NCI-H2227 (cell line): ENCODE measurements around the gene PAWR.

Experiments used
- DNase-seq: peaks from one replicate; lab custom pipeline; 2025; ENCODE audit not compliant: unreplicated experiment; lab: John Stamatoyannopoulos, UW

PAWR gene, protein sequence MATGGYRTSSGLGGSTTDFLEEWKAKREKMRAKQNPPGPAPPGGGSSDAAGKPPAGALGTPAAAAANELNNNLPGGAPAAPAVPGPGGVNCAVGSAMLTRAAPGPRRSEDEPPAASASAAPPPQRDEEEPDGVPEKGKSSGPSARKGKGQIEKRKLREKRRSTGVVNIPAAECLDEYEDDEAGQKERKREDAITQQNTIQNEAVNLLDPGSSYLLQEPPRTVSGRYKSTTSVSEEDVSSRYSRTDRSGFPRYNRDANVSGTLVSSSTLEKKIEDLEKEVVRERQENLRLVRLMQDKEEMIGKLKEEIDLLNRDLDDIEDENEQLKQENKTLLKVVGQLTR

GRCh38 chr12:79690638-79691510 is at the start of gene PAWR:
Gene PAWR, minus strand, starts transcription at chr12:79690964. Its CDS starts 720 bp downstream, at chr12:79690244.
- peak; percentile 94 for DNase-seq

GRCh38 chr12:79737875-79738718 is 47.3 kb upstream of the PAWR start:
- peak; percentile 75 for DNase-seq

DNA sequence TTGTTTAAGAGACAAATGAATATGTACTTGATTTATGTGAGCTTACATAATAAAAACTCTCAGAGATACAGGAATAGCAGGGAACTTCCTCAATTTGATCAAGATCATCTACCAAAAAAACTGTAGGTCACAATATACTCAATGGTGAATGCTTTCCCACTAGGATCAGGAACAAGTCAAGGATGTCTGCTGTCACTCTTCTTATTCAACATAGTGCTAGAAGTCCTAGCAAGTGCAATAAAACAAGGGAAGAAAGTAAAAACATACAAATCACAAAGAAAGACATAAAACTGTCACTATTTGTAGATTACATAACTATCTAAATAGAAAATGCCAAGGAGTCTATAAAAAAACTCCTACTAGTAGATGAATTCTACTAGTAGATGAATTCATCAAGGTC is 41.9 kb upstream of the PAWR start:
- no peak for DNase-seq

DNA sequence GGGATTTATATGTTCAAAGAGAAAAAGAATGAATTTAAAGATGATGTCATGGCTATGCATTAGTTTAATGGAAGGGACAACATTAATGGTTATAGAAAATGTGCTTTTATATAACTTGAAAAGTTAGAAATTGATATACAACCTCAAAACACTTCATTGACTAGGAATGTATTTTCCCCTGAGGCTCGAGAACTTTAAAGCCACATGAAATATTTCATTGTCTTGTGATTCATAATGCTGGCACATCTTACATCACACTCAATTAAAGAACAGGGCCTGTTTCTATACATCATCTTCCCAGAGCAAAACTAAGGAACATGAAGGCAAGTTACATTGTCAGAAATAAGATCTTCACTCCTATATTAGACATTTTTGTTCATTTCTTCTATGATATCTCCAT is 35.2 kb upstream of the PAWR start:
- no peak for DNase-seq

DNA sequence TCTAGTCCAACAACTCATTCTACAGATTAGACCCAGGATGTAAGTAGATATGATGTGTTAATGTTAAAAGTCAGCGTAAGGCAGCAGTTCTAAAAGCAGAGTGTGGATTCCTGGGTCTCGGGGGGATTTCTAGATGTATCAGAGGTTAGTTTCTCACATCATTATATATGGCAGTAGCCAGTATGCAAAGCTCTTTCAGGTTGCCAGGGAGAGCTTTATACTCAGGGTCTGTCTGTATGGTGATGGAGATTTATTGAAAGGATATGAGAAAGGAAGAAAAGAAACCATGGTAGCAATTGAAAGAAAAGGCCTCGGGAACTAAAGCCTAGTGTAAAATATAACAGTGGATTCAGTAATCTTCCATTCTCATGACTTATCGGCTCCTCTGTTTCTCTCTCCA is 26.2 kb upstream of the PAWR start:
- DNase-seq: no peak

DNA sequence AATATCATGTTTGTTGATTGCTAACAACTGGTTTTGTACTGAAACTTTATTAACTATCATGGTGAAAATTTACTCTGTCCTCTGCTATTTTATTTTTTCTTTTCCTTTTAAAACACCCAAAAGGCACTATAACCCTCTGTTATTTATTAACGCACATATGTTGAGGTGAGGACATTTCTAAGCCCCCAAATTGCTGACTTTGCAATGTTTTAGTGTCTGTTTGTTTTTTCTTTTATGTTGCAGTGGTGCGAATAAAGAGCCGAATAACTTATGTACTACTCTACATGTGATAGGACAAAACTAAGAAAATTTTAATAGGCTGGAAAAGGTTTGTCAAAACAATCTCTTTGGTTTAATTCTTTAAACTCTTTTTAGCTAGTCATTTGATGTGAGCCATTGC is 24.5 kb upstream of the PAWR start:
- no peak for DNase-seq

DNA sequence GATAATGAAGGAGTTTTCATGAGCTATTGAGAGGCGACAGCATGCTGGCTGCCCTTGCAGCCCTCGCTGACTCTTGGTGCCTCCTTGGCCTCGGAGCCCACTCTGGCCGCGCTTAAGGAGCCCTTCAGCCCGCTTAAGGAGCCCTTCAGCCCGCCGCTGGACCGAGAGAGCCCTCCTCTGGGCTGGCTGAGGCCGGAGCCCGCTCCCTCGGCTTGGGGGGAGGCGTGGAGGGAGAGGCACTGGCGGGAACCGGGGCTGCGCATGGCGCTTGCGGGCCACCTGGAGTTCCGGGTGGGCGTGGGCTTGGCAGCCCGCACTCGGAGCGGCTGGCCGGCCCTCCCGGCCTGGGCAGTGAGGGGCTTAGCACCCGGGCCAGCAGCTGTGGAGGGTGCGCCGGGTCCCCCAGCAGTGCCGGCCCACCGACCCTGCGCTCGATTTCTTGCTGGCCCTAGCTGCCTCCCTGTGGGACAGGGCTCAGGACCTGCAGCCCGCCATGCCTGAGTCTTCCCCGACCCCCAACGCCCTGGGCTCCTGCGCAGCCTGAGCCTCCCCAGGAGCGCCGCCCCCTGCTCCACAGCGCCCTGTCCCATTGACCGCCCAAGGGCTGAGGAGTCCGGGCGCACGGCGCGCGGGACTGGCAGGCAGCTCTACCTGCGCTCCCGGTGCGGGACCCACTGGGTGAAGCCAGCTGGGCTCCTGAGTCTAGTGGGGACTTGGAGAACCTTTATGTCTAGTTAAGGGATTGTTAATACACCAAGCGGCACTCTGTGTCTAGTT is 20.1 kb upstream of the PAWR start:
- DNase-seq: no peak

GRCh38 chr12:79707830-79708229 is 17.1 kb upstream of the PAWR start:
- no peak for DNase-seq

DNA sequence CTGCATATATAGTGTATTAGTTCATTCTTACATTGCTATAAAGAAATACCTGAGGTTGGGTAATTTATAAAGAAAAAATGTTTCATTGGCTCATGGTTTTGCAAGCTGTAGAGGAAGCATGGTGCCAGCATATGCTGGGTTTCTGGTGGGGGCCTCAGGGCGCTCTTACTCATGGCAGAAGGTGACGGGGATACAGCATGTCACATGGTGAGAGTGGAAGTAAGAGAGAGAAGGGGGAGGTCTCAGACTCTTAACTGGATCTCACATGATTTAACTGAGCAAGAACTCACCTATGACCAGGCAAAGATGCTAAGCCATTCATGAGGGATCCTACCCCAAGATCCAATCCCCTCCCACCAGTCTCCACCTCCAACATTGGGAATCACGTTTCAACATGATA is 15.9 kb upstream of the PAWR start:
- no peak for DNase-seq

GRCh38 chr12:79706156-79706555 is 15.4 kb upstream of the PAWR start:
- no peak for DNase-seq

- no peak for DNase-seq
These were observed 8.2 kb upstream of the PAWR start for GRCh38 chr12:79698966-79699365.

DNA sequence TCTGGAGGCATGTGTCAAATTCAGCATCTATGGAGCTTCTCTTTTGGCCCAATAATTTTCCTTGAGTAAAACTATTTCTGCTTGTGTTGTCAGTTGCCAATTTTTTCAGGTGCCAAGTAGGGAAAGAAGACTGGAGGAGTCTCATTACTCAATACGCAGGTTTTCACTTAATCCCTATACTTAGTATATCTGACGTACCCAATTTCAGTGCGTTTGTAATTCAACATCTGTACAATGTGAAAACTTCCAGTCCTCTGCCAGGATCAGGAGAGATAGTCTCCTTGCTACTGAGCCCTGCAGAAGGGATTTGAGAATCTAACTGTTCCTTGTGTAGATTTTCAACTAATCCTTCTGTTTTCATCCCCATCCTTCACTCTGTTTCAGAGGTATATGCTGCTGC is 5.7 kb upstream of the PAWR start:
- DNase-seq: no peak

- DNase-seq: no peak
These were observed 2.3 kb upstream of the PAWR start for GRCh38 chr12:79692860-79693577.

GRCh38 chr12:79691511-79692248 is 916 bp upstream of the PAWR start:
- peak; percentile 29 for DNase-seq

- no peak for DNase-seq
These were observed 574 bp downstream of the PAWR start for GRCh38 chr12:79690142-79690637.

- DNase-seq: peak; percentile 64
These were observed 1.2 kb downstream of the PAWR start for GRCh38 chr12:79689477-79690141.

- no peak for DNase-seq
These were observed 1.7 kb downstream of the PAWR start for GRCh38 chr12:79689061-79689476.

GRCh38 chr12:79688376-79689060 is 2.2 kb downstream of the PAWR start:
- DNase-seq: no peak
